Astrocyte of the cerebellum (primary cell): ENCODE measurements around the gene ELN.

Experiments used
- DNase-seq: peaks from one replicate; pipeline ENCODE4 v3.0.0-alpha.2; 2011; ENCODE audit warnings: low read depth
- H3K4me3 ChIP-seq: 2 replicates; pipeline ENCODE4 v1.5.1; 2011; ENCODE audit warnings: mild to moderate bottlenecking, low read depth, low read length, moderate library complexity
- CTCF ChIP-seq: IDR thresholded peaks from 2 replicates; pipeline ENCODE4 v1.5.1; 2012; ENCODE audit warnings: low read length, low read depth, moderate library complexity, mild to moderate bottlenecking; ENCODE audit errors: missing control alignments
- in situ Hi-C: cut with HindIII; loops from 2 replicates; pipeline ENCODE4 v1.10.0; 2017; ENCODE audit warnings: low sequenced_read_pairs

Gene ELN

DNA sequence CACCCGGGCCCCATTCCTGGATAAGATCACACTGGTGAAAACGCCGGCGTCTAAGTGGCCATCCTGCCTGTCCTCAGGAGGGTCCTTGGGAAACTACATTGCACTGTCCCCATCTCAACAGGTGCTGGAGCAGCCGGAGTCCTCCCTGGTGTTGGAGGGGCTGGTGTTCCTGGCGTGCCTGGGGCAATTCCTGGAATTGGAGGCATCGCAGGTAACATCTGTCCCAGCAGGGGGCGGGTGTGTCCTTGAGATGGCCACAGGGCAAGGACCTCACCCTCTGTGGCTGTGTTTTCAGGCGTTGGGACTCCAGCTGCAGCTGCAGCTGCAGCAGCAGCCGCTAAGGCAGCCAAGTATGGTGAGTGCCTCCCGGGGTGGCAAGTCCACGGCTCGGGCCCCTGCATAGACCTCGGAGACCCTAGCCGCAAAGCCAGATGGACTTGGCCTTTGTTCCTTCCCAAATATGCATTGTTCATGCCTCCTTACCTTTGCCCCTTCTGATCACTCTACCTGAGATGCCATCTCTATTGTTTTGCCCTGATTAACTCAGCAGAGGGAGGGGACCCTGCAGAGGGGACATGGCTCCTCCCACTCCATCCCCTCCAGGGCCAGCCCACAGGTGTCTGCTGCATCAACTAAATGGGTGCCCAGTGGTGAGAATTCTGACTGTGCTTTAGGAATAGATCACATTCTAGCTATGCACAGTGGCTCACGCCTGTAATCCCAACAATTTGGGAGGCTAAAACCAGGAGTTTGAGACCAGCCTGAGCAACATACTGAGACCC is 23.8 kb downstream of the ELN start:
- no peak overlapping the region for H3K4me3 ChIP-seq
- DNase-seq, result no peak
- no peak for TF ChIP-seq CTCF
- in situ Hi-C loops, result loop anchor here (25.0 kb wide), 1 partner anchor 360 kb away; no protein-coding TSS in a partner anchor

DNA sequence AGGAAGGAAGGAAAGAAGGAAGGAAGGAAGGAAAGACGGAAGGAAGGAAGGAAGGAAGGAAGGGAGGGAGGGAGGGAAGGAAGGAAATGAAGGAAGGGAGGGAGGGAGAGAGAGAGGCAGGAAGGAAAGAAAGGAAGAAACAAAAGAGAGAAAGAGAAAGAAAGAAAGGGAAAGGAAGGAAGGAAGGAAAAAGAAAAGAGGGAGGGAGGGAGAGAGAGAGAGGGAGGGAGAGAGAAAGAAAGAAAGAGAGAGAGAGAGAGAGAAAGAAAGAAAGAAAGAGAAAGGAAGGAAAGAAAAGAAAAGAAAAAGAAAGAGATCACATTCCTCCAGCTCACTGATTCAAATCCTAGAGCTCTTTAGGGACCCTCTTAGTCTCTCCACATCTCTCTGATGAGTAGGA is 24.7 kb downstream of the ELN start:
- in situ Hi-C loops, result loop anchor here (25.0 kb wide), 1 partner anchor 360 kb away; no protein-coding TSS in a partner anchor
- no peak overlapping the region for H3K4me3 ChIP-seq

DNA sequence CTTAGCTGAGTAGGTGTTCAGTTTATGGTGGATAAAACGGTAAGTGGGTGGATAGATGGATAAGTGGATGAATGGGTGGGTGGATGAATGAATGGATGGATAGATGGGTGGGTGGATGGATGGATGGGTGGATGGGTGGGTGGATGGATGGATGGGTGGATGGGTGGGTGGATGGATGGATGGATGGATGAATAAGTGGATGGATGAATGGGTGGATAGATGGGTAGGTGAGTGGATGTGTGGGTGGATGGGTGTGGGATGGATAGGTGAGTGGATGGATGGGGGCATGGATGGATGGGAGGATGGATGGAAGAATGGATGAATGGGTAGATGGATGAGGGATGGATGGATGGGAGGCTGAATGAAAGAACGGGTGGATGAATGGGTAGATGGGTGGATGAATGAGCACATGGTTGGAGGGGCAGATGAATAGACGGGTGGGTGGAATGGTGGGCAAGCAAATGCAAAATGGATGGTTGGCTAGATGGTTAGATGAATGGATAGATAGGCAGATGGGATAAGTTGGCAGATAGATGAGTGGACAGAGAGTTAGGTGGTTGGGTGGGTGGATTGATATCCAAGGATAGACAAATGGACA is 25.7 kb downstream of the ELN start:
- no peak for DNase-seq
- TF ChIP-seq CTCF, result no peak
- in situ Hi-C loops, result loop anchor here (25.0 kb wide), 1 partner anchor 359 kb away; no protein-coding TSS in a partner anchor
- H3K4me3 ChIP-seq, result no peak overlapping the region

More for the DNA sequence above, 24.7 kb downstream of the ELN start:
- no peak for TF ChIP-seq CTCF
- no peak for DNase-seq

GRCh38 chr7:74056096-74056915 is 28.3 kb downstream of the ELN start:
- TF ChIP-seq CTCF, result no peak
- in situ Hi-C loops, result loop anchor here (25.0 kb wide), 1 partner anchor 356 kb away; no protein-coding TSS in a partner anchor
- no peak for DNase-seq
- H3K4me3 ChIP-seq, result no peak overlapping the region

DNA sequence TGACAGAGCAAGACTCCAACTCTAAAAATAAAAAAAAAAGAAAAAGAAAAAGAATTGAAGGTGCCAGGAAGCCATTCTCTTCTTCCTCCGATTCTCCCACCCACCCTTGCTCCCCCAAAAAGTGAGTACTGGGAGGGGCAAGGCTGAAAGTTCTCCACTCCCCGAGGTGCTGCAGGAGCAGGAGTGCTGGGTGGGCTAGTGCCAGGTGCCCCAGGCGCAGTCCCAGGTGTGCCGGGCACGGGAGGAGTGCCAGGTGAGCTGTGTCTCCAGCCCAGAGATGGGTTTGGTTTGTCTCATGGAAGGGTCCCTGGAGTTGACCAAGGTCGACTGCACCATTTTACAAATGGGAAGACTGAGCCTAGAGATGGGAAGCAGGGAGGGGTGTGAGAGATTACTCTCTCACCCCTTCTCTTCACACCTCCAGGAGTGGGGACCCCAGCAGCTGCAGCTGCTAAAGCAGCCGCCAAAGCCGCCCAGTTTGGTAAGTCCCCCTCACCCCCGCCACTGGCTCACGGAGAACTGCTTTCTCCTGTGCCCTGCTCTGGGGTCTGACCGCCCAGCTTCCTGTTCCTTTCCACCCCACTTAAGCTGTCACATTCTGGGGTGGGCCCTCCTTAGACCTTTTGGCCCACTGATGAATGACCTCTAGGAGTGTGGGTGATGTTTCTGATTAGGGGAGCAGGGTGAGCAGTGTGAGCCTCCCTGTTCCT is 29.4 kb downstream of the ELN start:
- DNase-seq, result no peak
- in situ Hi-C loops, result loop anchor here (25.0 kb wide), 1 partner anchor 355 kb away; no protein-coding TSS in a partner anchor
- no peak for TF ChIP-seq CTCF

More for the DNA sequence above, 29.4 kb downstream of the ELN start:
- no peak overlapping the region for H3K4me3 ChIP-seq
